Measurements from ENCODE around the gene RASA4B.
"Not testable (repeated sequence)": the region's sequence is repeated elsewhere in the genome, so short reads cannot be mapped to it uniquely, and the experiment has no call there.

DNA sequence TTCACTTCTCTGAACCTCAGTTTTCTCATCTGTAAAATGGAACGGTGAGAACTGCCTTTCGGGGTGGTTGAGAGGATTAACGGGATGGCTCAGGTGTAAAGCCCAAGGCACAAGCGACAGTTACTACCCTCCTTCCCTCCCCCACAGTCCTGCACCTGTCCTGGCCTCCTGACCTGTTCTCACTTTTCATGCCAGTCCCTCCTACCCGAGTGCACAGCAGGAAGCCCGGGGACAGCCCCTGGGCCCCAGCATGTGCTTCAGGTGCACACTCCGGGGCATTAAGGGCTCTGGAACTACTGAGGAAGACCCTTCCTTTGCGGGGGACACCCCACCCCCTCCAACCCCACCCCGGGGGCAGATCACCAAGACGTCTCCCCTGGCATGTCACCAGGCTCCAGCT, 626 bp downstream of the RASA4B start:
- TF ChIP-seq POLR2A (IDR thresholded peaks at IDR 0.05) = not testable (repeated sequence)
- TF ChIP-seq, protein P1, sequence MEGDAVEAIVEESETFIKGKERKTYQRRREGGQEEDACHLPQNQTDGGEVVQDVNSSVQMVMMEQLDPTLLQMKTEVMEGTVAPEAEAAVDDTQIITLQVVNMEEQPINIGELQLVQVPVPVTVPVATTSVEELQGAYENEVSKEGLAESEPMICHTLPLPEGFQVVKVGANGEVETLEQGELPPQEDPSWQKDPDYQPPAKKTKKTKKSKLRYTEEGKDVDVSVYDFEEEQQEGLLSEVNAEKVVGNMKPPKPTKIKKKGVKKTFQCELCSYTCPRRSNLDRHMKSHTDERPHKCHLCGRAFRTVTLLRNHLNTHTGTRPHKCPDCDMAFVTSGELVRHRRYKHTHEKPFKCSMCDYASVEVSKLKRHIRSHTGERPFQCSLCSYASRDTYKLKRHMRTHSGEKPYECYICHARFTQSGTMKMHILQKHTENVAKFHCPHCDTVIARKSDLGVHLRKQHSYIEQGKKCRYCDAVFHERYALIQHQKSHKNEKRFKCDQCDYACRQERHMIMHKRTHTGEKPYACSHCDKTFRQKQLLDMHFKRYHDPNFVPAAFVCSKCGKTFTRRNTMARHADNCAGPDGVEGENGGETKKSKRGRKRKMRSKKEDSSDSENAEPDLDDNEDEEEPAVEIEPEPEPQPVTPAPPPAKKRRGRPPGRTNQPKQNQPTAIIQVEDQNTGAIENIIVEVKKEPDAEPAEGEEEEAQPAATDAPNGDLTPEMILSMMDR (IDR thresholded peaks at IDR 0.05 in 8 of 11, conservative IDR thresholded peaks at IDR 0.05 in 3 of 11) = not testable (repeated sequence)

All from spleen (tissue), 7 donors.